Measurements from ENCODE around the gene A1CF.
"Not testable (repeated sequence)": the region's sequence is repeated elsewhere in the genome, so short reads cannot be mapped to it uniquely, and the experiment has no call there.

A1CF gene

GRCh38 chr10:50885097-50885859 lies at the start of gene A1CF:
TSS of gene A1CF (minus strand) at chr10:50885627. CDS start at chr10:50859940, 25,687 bp downstream.
- DNase-seq (ENCODE audit: low read depth) = no peak

GRCh38 chr10:50931948-50932431 lies 46.6 kb upstream of the A1CF start:
- no peak for DNase-seq (ENCODE audit: low read depth)

- DNase-seq (ENCODE audit: low read depth) = no peak
These were observed 44.2 kb upstream of the A1CF start for GRCh38 chr10:50929670-50930069.

- DNase-seq (ENCODE audit: low read depth) = no peak
These were observed 42.7 kb upstream of the A1CF start for GRCh38 chr10:50928190-50928552.

- no peak for DNase-seq (ENCODE audit: low read depth)
These were observed 42.2 kb upstream of the A1CF start for GRCh38 chr10:50927522-50928189.

- DNase-seq (ENCODE audit: low read depth) = not testable (repeated sequence)
These were observed 38.0 kb upstream of the A1CF start for GRCh38 chr10:50923471-50923870.

GRCh38 chr10:50919010-50919409 lies 33.6 kb upstream of the A1CF start:
- DNase-seq (ENCODE audit: low read depth) = peak; percentile 6

- DNase-seq (ENCODE audit: low read depth) = no peak
These were observed 33.1 kb upstream of the A1CF start for GRCh38 chr10:50918529-50918928.

GRCh38 chr10:50917486-50917885 lies 32.1 kb upstream of the A1CF start:
- peak; percentile 36 for DNase-seq (ENCODE audit: low read depth)

GRCh38 chr10:50909334-50910014 lies 24.0 kb upstream of the A1CF start:
- no peak for DNase-seq (ENCODE audit: low read depth)

- DNase-seq (ENCODE audit: low read depth) = no peak
These were observed 22.9 kb upstream of the A1CF start for GRCh38 chr10:50908366-50908765.

- not testable (repeated sequence) for DNase-seq (ENCODE audit: low read depth)
These were observed 20.4 kb upstream of the A1CF start for GRCh38 chr10:50905797-50906196.

GRCh38 chr10:50896721-50897120 lies 11.3 kb upstream of the A1CF start:
- DNase-seq (ENCODE audit: low read depth) = no peak

- DNase-seq (ENCODE audit: low read depth) = no peak
These were observed 8.9 kb upstream of the A1CF start for GRCh38 chr10:50894312-50894711.

- DNase-seq (ENCODE audit: low read depth) = no peak
These were observed 7.0 kb upstream of the A1CF start for GRCh38 chr10:50892467-50892866.

- DNase-seq (ENCODE audit: low read depth) = no peak
These were observed 1.1 kb downstream of the A1CF start for GRCh38 chr10:50884302-50884701.

- no peak for DNase-seq (ENCODE audit: low read depth)
These were observed 1.8 kb downstream of the A1CF start for GRCh38 chr10:50883629-50884028.

GRCh38 chr10:50882540-50882983 lies 2.9 kb downstream of the A1CF start:
- DNase-seq (ENCODE audit: low read depth) = no peak

- not testable (repeated sequence) for DNase-seq (ENCODE audit: low read depth)
These were observed 4.4 kb downstream of the A1CF start for GRCh38 chr10:50881046-50881445.

- DNase-seq (ENCODE audit: low read depth) = no peak
These were observed 9.0 kb downstream of the A1CF start for GRCh38 chr10:50876429-50876828.

GRCh38 chr10:50874723-50875122 lies 10.7 kb downstream of the A1CF start:
- DNase-seq (ENCODE audit: low read depth) = no peak

GRCh38 chr10:50866317-50866716 lies 19.1 kb downstream of the A1CF start:
- no peak for DNase-seq (ENCODE audit: low read depth)

GRCh38 chr10:50862719-50863118 lies 22.7 kb downstream of the A1CF start:
- no peak for DNase-seq (ENCODE audit: low read depth)
